T1000 (cell line): ENCODE data around the gene ASIC2.

Source experiments
- DNase-seq: peaks from one replicate; lab custom pipeline; 2025; ENCODE audit warnings: mixed read lengths; lab: John Stamatoyannopoulos, UW

ASIC2 gene

DNA sequence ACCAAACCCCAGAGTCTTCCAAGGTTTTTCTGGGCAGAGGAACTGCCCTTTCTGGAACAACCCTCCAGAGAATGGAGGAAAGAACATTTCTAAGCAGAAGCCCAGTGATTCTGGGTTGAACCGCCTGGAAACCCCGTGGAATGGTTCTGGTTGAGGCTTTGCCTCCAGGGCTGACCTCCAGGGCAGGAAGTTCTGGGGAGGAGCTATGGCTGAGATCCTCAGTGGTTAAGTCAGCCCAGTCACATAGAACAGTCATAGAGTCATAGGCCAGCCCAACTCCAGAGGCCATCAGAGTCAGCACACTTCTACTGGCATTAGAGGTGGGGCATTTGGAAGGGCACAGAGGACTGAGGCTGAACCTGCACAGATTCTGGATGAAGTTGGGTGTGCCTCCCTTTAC is 235.5 kb downstream of the ASIC2 start:
- no peak for DNase-seq

DNA sequence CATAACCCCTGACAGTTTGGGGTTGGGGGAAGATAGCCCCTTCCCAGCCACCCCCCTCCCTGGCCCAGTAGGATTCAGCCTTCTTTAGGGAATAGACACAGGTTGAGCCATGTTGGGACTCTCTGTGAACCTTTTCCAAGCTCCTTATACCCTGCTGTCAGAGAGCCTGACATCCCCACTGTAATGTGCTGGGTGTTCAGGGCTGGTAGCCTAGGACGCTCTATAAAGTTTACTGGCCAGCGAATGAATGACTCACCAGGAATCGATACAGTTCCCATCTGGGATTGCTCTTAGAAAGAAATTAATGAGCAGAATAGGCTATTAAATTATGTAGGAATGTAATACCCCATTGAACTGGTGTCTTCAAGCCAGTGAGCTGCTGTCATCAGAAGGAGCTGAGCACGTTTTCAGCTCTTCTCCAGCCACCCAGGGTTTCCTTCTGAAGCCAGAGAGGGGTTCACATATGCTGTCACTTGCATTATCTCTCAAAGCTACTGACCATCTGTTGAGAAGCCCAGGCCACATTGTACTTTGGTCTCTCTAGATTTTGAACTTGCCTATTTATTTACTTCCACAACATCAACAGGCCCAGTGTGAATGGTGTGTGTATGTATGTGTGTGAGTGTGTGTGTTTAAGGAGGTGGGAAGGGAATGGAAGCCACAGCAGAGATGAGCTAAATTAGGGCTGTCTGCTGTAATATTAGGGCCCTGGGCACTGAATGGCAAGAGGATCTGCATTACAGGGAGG is 236.5 kb downstream of the ASIC2 start:
- no peak for DNase-seq

DNA sequence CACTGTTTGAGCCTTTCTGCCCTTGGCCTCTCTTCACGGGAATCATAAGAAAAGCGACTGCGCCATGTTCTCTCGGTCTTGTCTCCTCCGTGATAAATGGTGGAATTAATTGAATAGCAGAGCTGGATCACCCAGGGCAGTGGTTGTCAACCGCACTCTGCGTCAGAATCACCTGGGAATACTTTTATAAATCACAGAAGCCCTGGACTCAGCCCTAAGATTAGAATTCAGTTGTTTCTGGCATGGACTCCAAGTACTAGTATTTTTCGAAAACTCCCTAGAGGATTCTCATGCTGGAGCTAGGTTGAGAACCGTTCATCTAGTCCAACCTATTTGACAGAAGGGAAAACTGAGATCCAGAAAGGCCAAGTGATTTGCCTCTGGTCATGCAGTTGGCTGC is 237.3 kb downstream of the ASIC2 start:
- no peak for DNase-seq

DNA sequence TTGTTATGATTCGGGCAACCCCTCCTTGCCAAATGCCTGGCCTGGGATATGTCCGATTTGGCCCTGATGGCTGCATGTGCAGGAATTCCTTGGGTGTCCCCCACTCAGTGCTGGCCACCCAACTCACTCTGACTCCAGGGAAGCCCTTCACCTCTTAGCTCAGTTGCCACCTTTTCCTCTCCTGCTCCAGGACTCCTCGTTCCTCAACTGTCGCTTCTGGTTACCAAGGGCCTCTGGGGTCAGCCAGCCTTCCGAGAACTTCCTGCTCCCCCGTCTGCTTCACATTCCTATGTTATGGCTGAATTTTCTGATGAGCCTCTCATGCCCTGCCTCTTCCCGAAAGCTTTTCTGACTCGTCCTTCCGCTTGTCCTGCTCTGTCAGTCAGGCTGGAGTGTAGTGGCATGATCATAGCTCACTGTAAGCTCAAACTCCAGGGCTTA is 237.9 kb downstream of the ASIC2 start:
- DNase-seq: no peak

DNA sequence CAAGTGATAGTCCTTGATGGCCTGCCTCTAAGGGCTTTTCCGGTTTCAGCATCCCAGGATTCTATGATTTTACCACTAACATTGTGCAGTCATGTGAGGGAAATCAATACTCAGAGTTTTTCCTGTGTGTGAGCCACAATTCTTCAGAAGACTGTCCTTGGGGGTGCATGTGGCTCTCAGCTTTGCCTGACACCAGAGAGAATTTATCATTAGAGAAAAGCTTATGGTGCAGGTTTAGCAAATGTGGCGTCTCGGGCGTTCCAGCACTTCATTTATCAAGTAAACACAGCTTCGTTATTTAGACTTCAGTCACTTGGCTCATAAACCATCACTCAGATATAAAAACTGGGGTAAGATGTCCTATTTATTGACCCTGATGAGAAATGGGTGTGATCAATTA is 238.7 kb downstream of the ASIC2 start:
- no peak for DNase-seq

DNA sequence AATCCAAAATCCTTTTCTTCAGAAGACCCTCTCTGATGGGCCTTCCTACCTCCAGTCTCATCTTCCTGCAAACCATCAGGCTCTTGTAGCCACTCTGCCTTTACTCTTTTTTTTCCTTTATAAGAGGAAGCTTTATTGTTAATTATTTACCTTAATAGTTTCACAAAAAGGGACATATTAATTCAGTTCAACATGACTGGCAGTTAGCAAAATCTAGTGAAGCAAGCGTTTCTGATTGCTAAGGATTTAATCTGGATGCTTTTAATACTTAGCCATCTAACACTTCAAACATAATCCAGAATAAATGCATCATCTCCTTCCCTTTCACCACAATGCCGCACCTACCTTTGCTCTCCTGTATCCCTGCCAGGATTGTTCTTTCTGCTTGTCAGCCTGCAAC is 239.4 kb downstream of the ASIC2 start:
- DNase-seq: no peak

DNA sequence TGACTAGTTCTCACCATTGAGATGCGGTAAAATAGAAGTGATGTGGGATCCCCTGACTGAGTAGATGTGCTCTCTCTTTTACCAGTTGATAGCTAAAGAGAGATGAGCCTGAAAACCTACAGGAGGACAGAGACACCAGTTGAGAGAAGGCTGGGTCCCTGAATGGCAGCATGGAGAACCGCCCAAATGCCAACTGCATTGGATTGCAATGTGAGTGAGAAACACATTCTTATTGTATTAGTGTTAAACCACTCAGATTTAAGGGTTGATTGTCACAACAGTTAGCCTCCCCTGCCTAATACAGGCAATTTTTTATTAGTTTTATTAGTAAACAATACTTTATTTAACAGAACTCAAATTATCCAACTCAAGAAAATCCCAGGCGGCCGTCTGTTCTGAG is 240.2 kb downstream of the ASIC2 start:
- DNase-seq: no peak

DNA sequence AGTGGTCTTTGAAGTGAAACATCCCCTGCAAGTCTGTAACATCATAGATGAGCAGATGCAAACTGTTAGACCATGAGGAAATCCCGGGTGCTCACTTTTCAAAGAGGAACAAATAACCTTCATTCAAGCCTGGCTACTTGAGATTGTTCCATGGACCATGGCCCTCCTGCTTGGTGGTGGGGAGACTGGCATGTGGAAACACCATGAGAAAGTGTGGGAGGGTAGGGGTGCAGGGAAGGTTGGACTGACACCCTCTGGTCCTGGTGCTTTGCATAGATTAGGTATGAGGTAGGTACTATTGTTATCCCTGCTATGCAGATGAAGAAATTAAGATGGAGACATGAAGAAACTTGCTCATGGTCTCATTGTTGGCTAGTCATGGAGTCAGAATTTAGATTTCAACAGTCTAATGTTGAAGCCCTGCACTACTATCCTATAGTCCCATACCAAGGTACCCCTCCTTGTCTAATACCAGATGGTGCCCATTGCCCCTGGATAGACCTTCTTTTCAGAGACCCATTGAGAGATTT is 242.4 kb downstream of the ASIC2 start:
- no peak for DNase-seq

DNA sequence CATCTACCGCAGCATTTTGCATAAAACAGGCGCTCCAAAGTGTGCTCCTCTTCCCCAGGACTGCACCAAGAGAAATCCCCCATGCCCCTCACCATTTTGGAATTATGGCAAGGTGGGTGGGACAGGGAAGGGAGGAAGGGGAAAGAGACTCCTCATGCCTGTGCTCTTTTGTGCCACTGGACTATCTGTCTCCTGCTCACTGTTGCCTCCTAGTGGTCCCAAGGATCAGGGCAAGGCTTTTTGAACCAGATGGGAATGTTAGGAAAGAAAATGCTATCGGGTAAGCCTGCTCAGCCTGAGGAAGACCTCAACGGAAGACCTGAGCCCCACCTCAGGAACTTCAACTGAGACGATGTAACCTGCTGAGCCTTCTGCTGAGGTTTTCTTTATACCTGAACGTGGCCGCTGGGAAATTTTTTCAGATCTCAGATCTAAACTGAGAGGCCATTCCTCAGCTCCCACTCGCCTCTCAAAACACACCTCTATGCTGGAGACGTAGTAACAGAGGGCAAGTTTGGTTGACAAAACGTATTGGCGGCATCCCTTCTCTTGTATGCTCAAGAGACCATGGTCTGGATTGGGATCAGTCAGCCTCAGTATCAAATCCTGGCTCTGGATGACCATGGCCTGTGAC is 243.2 kb downstream of the ASIC2 start:
- DNase-seq: no peak

DNA sequence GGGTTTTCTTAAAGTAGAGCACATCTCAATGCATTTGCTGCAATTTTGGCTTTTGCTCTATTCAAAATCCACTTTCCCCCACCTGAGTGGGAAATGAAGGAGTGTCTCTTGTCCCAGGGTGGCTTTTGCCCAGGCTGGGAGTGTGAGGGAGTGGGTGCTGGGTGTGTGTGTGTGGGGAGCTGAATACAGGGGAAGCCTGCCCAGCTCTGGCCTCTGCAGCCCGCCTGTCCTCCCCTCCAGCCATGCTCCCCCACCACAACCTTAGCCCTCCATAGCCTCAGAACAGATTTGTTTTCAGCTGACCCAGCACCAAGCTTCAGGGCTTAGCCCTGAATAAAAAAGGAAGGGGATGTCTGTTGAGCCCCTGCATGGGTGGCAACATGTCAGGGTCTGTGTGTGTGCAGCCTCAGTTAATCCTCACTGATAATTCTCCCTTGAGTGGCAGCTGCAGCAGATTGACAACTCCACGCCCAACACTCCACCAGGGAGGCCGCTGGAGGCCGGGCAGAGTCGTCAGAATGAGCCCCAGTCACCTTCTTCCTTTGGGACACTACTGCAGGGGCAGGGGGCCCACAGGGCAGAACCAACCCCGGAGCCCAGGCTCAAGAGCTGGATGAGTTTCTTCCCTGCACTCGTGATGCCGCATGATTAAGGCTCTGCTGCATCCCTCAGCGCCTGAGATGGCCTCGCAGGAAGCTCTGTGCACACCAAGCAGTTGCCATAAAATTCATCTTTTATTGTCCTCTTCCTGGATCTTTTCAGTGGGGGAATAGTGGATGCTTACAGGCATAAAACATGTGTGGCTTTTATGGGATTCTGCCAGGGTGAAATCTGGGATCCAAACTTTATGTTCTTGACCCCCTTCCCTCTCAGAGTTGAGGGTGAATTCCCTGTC is 246.5 kb downstream of the ASIC2 start:
- DNase-seq: no peak

DNA sequence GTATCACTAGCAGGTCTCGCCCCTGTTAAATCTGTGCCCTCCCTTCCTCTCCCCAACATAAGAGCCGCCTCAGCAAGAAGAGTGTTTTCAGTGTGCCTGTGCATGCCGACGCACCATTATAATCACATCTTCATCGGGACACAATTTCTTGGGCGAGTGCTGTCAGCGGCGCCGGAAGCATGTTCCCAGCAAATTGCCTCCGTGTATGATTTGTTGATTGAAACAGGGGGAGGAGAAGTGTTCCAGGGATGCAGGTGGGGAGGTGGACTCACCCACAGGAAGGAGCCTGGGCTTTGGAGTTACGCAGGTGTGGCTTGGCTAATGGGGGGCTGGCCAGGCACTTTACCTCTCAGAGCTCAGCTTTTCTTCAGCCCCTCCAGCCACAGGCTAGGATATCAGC is 247.9 kb downstream of the ASIC2 start:
- no peak for DNase-seq

DNA sequence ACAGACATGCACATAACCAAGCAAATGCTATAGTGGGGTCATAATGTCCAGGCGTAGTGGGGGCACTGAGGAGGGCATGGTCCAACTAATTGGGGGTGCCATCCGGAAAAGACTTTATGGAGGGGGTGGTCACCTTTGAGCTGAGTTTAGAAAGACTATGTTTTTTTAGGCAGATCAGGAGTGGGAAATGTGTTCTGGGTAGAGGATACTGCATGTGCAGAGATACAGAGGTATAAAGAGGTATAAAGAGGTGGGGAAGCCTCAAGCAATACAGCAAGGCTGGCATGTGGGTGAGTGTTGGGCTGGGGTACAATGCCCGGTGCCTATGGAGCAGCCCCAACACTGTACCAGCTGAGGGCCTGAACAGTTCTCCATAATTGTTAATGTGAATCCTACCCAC is 248.3 kb downstream of the ASIC2 start:
- DNase-seq: no peak

DNA sequence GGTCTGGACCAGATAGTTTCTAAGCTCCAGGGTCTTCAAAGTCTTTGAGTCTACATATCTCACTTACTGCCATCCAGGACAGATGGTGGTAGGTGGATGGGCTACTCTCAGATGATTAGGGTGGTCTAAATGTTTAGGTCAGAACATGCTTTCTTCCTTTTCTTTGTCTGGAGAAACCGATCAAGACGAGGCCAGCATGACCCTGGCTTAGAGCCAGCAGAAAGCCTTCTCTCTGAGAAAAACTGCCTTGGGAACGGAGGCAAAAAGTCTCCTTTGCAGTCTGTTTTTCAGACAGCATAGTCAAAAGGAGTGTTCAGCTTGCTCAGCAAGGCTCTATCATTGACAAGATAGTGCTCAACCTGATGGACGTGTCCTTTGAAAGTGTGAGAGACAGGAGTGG is 252.6 kb downstream of the ASIC2 start:
- no peak for DNase-seq

DNA sequence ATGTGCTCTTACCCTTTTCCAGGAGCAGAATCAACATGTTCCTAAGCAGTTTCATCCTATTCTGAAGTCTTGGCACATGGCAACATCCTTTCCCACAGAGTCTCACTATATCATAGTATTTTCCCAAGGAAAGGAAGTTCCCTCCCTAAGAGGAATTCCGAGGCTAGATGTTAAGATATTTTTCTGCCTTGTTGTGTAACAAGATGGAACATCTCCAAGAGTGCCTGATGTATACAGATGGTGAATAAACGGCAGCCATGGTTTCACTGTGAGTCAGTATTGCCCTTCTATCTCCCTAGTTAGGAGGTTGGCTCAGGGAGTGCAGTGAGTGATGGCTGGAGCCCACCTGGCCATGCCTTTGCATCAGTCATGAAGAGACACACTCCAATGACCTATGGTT is 253.2 kb downstream of the ASIC2 start:
- no peak for DNase-seq

DNA sequence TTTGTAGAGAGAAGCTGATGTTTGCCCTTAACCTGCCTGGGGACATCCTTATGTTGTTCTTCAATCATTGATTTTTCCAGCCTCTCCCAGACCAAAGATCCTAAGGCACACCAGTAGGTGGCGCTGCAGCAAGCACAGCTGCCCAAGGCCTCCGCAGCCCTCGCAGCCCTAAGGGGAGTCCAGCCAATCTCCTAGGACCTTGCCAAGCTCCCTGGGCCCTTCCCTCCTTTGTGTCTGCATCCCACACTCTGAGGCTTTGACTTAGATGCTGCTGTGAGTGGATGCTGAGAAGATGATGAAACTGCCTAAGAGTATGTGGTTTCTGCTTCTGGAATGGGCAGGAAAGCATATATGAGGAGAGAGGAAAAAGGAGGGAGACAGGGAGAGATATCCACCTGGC is 254.4 kb downstream of the ASIC2 start:
- DNase-seq: no peak

DNA sequence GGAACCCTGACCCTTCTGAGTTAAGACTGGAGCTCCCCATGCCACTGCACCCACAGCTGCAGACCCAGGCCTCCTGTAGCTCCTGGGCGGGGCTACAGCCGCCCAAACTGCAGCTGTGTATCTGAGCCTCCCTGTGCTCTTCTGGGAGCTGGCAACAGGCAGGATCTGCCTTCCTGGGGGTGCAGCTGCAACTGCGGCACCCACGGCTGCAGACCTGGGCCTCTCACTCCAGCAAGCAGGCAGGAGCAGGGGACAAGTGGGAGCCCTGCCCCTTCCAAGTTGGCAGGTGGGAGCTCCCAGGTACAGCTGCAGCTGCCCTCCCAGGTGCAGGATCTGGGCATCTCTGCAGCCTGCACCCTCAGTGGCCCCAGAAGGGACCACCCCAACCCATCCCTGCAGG is 259.9 kb downstream of the ASIC2 start:
- no peak for DNase-seq

DNA sequence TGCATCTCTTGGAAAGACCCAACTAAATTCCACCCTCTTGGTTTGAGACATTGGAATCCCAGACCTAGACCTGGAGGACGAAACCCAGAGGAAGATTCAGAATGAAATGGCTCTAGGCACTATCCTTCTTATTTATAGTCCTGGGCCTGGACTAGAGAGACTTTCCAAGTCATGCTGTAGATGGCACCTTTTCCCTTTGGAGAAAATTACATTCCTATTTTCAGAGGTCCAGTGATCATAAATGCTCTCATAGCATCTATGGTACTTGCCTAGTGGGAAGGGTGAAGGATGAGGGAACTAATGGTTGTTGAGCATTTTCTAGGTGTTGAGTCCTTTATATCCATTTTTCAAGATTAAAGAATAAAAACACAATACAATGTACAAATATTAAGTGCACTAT is 264.3 kb downstream of the ASIC2 start:
- DNase-seq: no peak

DNA sequence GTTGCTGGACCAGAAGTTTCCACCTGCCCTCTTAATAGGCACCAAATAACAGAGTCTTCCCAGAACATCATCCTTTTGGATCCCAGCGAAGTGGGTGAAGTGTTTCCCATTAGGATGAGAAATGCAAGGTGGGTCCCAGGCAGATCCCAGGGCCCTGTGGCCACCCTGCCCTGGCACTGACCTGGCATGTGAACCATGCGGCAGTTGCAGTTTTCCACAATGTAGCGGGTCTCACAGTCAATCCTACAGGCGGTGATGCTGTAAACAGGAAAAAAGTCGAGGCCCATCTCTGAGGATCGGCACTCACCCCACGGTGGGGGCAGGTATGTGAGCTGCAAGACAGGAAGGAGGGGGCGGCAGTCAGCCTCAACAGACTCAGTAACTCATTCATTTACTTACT is 265.0 kb downstream of the ASIC2 start:
- DNase-seq: no peak

DNA sequence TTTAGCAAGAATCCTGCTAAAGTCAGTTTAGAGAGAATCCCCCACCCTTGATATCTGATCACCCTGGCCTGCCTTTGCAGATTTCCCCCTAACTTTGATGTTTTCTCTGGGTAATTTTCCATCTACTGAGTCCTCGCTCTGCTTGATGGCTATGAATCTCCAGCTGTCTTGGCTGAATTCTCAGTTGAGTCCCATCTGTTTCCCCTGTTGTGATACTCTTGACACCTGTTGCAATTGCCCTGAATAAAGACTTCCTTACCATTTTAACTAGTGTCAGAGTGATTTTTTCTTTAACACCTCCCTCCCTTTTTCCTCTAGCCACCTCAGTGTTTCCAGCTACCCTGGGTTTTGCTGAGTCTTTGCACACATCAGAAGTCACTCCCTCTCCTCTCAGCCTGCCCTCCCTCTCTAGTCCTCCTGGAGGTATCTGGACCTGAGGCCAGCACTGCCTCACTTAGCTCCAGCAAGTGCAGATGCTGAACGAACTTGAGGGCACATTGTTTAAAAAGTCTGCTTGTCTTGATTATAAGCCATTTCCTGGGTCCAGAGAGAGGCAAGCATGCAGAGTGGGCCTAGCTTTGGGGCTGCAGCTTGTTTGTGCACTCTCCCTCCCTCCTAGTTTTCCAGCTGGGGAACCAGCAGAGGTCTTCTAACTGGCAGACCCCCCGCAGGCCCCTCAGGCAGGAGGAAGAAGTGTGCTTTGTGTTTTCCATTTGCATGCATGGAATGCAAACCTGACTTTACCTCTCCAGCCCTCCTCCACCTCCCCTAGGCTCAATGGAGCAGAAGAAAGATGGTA is 268.2 kb downstream of the ASIC2 start:
- no peak for DNase-seq

DNA sequence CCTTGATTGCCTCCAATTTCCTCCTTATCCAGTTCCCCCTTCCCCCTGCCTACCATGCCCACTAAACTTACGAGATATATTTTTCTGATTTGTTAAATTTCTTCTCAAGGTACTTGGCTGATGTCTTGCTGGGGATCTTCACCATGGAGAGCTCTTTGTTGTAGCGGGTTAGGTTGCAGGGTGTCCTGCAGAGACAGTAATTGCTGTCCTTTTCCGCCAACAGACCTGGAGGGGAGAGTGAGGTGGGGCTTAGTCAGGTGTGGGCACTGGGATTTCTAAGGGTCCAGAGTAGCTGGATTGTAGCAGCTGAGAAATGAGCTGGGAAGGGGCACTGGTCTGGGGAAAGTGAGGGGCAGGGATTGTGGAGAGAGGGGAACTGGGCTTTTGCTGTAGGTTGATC is 269.3 kb downstream of the ASIC2 start:
- DNase-seq: no peak

DNA sequence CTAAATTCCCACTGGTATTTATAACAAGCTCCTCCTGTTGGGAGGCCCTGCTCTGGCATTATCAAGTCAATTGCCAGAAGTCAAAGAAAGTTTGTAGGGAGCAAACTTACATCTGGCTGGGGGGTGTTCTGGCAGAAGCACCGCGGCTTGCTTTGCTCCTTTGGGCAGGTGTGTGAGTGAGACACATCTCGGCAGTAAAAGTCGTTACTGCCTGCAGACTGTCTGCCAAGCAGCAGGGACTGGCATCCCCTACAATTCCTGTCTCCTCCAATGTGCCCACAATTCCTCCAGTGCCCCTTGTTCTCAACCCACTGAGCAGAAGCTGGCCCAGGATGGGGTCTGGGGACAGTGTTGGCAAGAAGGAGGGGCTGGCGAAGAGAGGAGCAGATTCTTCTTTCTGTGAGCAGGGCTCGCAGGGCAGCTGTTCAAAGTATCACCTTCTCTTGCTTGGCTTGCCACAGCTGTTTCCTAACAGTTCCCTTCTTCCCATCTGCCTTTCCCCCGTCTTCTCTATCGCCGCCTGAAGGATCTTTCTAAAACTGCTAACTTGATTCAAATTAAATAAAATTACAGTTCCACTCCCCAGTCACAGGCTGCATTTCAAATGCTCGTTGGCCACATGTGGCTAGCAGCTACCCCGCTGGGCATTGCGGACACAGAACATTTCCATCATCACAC is 271.2 kb downstream of the ASIC2 start:
- DNase-seq: no peak
